HG02870 (cell line): ENCODE results near the gene RAI2.
"Not testable (repeated sequence)": the region's sequence is repeated elsewhere in the genome, so short reads cannot be mapped to it uniquely, and the experiment has no call there.

Experiments
- ATAC-seq: cut with Tn5 transposase; IDR thresholded peaks from one replicate; pipeline ENCODE4 v1.9.1; 2021; ENCODE audit warnings: mild to moderate bottlenecking, moderate library complexity; ENCODE audit not compliant: unreplicated experiment

The RAI2 gene

DNA sequence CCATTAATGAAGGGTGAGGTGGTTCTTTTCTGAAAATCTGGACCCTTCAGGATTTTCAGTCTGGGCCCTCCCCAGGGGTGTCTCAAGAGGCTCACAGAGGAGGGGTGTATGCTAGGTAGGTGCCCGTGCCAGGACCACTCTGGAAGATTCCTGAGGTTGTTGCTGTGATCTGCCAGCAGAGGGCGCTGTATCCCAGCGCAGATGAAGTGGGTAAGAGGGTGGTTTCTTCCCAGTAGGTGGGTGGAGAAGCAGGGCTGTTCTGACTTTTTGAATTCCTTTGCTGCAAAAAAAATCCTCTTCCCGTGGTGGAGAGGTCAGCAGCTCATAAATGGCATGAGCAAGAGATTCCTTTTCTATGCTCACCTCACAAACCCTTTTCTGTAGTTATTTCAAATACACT lies 72.7 kb downstream of the RAI2 start:
- ATAC-seq, result no peak

DNA sequence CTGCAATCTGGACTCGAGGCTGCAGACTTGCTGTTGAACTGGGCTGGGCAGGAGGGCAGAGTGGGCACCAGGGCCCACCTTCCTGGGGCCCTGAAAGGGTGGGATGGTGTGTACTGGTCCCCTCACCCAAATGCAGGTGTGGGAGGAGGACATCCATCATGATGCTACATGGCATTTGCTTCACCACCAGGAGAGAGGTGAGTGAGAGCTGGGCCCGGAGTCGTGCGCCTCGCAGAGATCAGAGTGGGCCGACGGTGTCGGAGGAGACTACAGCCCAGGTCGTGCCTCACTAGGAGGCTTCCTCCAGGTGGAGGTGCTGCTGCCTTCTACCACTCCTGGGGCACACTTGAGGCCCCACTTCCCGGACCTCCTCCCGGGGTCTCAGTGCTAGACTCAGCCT lies 73.5 kb downstream of the RAI2 start:
- ATAC-seq, result no peak

DNA sequence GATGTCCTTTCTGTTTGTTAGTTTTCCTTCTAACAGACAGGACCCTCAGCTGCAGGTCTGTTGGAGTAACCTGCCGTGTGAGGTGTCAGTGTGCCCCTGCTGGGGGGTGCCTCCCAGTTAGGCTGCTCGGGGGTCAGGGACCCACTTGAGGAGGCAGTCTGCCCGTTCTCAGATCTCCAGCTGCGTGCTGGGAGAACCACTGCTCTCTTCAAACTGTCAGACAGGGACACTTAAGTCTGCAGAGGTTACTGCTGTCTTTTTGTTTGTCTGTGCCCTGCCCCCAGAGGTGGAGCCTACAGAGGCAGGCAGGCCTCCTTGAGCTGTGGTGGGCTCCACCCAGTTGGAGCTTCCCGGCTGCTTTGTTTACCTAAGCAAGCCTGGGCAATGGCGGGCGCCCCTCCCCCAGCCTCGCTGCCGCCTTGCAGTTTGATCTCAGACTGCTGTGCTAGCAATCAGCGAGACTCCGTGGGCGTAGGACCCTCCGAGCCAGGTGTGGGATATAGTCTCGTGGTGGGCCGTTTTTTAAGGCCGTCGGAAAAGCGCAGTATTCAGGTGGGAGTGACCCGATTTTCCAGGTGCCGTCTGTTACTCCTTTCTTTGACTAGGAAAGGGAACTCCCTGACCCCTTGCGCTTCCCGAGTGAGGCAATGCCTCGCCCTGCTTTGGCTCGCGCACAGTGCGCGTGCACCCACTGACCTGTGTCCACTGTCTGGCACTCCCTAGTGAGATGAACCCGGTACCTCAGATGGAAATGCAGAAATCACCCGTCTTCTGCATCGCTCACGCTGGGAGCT lies 74.3 kb downstream of the RAI2 start:
- not testable (repeated sequence) for ATAC-seq

DNA sequence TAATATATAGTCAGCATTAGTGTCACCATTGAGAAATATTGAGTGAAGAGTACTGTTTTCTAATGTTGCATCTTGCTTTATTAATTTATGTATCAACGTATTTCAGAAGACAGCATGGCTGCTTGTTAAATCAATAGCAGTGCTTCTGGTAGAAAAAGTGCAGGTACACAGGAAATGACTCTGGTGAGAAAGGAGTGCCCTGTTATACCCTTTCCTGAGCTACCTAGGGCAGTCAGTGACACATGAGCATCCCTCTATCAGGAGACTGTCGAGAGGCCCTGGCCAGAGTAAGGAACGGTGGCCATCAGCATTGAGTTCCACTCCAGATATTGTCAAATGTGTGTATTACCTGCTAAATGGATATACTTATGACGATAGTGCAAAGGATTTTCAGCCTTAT lies 81.7 kb downstream of the RAI2 start:
- ATAC-seq, result no peak

DNA sequence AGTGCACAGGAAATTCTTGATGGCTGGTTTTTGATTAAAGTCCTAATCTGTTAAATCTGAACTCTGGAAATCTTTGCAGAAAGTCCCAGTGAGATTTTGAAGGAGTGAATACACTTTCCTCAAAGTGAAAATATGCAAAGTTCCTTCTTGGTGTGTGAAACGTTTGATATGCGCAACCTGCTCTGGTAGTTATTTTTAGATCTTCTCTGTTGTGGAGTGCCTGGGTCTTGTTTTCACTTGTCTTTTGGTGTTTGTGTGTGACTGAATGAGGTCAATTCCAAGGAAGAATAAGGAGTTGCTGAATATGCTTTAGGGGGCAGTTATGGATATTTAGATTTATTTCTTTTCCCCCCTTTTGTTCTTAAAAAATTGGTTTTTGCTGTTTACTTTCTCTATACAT lies 82.1 kb downstream of the RAI2 start:
- no peak for ATAC-seq

DNA sequence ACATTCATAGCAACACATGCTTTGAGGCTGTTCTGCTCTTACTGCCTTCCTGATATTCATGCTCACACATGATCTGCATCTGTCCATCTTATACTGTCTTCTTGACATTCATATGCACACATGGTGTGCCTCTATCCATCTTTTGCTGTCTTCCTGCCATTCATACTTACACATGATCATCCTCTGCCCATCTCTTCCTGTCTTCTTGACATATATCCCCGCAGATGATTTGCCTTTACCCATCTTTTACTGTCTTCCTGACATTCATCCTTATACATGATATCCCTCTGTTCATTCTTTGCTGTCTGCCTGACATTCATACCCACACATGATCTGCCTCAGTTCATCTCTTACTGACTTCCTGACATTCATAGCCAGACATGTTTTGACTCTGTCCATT lies 87.0 kb downstream of the RAI2 start:
- ATAC-seq, result no peak

DNA sequence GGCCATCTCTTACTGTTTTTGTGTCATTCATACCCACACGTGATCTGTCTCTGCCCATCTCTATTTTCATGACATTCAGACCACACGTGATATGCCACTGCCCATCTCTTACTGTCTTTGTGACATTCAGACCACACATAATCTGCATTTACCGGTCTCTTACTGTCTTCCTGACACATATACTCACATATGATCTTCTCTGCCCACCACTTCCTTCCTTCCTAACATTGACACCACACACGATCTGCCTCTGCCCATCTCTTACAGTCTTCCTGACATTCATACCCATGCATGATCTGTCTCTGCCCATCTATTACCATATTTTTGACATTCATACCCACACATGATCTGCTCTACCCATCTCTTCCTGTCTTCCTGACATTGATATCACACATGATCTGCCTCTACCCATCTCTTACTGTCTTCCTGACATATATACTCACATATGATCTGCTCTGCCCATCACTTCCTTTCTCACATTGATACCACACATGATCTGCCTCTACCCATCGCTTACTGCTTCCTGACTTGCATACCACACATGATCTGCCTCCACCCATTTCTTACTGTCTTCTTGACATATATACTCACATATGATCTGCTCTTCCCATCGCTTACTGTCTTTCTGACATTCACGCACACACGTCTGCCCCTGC lies 87.7 kb downstream of the RAI2 start:
- no peak for ATAC-seq

DNA sequence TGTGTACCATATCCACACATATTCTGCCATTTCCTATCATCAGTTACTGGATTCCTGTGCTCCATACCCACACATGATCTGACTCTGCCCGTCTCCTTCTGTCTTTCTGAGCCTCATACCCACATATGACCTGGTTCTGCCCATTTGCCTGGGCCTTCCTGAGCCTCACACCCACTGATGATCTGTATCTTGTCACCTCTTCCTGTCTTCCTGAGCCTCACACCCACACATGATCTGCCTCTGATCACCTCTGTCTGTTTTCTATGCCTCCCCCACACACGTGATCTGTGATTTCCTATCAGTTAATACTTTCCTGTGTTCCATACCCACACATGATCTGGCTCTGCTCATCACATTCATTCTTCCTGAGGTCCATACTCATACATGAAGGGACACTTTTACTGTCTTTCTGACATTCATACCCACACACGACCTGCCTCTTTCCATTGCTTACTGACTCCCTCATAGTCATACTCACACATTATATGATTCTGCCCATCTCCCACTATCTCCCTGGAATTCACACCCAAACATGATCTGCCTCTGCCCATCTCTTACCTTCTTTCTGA lies 91.3 kb downstream of the RAI2 start:
- ATAC-seq, result no peak

DNA sequence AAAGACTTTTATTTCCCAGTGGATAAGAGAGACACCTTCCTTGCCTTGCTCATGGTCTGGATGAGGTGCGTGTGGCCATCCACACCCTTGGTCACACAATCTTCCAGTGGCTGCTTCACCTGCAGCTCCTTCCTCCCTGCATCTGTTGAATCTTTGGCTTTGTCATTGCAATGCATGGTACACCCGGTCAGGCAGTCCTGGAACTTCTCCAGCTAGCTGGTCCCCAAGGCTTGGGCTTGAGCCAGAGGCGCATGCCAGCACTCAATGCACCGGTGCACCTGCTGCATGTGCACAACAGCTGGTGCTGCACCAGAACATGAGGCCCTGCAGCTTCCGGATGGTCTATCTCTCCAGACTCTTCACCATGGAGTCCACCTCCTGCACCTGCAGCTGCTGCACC lies 92.1 kb downstream of the RAI2 start:
- ATAC-seq, result no peak

DNA sequence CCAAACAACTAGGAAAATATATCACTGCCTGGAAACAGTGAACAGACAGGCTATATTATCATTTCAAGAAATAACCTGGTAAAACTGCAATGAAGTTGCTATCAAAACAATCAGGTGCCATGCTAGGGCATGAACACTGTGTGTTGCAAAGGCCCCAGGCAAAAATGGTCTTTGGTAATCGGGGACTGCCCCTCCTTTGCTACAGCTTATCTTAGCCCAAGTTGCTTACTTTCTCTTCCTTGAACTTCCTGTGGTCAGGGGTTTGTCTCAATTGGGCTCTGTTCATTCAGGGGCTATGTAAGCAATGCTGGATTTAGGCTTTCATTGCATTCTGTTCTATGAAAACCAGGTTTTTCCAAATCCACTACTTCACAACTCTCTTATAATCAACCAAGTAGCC lies 93.4 kb downstream of the RAI2 start:
- no peak for ATAC-seq

DNA sequence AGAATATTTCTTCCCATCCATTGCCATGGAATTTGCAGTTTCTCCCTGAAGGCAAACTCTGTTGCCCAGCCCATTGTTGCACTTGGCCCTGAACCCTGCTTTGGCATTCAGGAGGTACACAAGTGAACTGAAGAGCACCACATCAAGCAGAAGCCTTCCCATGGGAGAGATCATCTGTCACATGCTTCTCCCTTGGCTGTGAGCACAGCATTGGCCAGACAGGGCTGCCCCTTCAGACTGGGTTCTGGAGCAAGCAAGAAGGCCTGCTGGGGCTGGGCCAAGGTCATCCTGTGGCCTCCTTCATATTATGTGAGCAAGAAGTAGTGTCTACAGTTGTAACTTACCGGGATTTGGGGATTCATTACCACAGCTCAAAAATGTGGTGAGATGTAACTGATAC lies 101.1 kb downstream of the RAI2 start:
- ATAC-seq, result no peak

DNA sequence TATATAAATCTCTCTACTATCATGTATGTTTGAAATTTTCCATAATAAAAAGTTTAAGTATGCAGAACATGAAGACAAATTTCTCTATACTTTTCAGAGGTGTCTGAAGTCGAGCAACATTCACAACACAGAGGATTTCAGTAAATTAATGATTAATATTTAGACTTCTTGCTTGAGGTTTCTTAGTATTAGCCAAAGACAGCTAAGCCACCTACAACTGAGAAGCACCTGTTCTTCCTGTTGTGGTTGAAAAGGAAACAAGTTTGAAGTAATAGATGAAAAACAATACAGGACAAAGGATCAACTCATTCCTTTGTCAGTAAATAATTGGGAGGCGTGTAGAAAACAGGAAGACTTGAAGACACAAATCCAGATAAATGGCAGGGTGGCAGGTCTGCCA lies 102.7 kb downstream of the RAI2 start:
- no peak for ATAC-seq

DNA sequence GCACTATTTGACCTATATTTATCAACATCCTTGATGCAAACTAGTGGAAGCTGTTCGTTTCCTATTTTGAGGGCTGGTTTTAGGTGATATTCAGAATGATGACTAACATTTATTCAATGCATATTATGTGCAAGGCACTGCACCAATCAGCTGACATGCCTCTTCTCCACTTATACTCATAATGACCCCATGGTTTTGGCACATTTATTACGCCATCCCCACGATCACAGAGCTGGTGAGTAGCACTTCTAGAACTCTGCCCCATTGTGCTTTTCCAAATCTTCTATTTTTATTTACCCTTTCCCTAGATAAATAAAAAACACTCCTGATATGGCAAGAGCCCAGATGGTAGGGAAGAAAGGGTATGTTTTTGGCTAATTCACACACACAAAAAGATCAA lies 110.7 kb downstream of the RAI2 start:
- no peak for ATAC-seq
